ENCODE data around the gene CAMK2N1. TPM values are rescaled to one million over a fixed set of nuclear protein-coding genes. Genes with fewer than 3 reads are reported as not detected.

The CAMK2N1 gene
- polyA plus RNA-seq, 1 donor (not counting 4 experiments of a cell fraction or from before 2014, with no cell fraction given): 46.0 TPM

GRCh38 chr1:20496241-20496661 lies 10.2 kb upstream of the CAMK2N1 start:
- Histone ChIP-seq H3K4me2 (ENCODE audit: control insufficient read depth, extremely low read depth, insufficient read depth, low read depth, low read length) (peak overlapping the region; percentile 85), H3K9ac (ENCODE audit: control insufficient read depth, extremely low read depth, insufficient read depth, low read length) (peak overlapping the region; percentile 82), H3K79me2 (ENCODE audit: control insufficient read depth, insufficient read depth, low read length) (peaks cover 2% of the 10 kb centered on the region), H3K9me1 (ENCODE audit: control insufficient read depth, extremely low read depth, insufficient read depth, low read length) (no peaks in the 10 kb centered on the region), H3K4me1 (ENCODE audit: control insufficient read depth, extremely low read depth, insufficient read depth, low read length) (peaks cover 51% of the 10 kb centered on the region), H3K27me3 (ENCODE audit: control insufficient read depth, extremely low read depth, insufficient read depth, low read length) (no peaks in the 10 kb centered on the region), H3K4me3 (ENCODE audit: control insufficient read depth in 2 of 3, extremely low read depth in 1 of 3, insufficient read depth in 2 of 3, low read depth in 1 of 3, low read length in 3 of 3) (peak overlapping the region in 1 of 3 experiments; percentile 14), H3K36me3 (ENCODE audit: control insufficient read depth in 2 of 2, extremely low read depth in 1 of 2, insufficient read depth in 2 of 2, low read length in 2 of 2) (peaks cover 14 to 16% of the 10 kb centered on the region in 2 experiments), H3K27ac (ENCODE audit: control insufficient read depth, insufficient read depth, low read length) (peak overlapping the region; percentile 95), H4K20me1 (ENCODE audit: control insufficient read depth, extremely low read depth, insufficient read depth, low read length) (no peaks in the 10 kb centered on the region), H2AFZ (ENCODE audit: control insufficient read depth, low read length) (peak overlapping the region; percentile 68), H3K9me3 (ENCODE audit: control insufficient read depth, low read depth, low read length) (no peaks in the 10 kb centered on the region)
- DNase-seq (ENCODE audit: low read depth, low spot score) (peak; percentile 99), FAIRE-seq (peak; percentile 100)
- TF ChIP-seq EZH2 (IDR thresholded peaks at IDR 0.05; ENCODE audit: low read length): no peak
- no peak for TF ChIP-seq CTCF (optimal IDR thresholded peaks at IDR 0.05 in 1 of 3, IDR thresholded peaks at IDR 0.05 in 1 of 3, conservative IDR thresholded peaks at IDR 0.05 in 1 of 3; ENCODE audit: extremely low read depth in 1 of 3, insufficient read depth in 2 of 3, low read length in 3 of 3)
- dilution Hi-C loops (cut with MboI; ENCODE audit: extremely low pct_ligation_motif_present, low sequenced_read_pairs): no loop called here

DNA sequence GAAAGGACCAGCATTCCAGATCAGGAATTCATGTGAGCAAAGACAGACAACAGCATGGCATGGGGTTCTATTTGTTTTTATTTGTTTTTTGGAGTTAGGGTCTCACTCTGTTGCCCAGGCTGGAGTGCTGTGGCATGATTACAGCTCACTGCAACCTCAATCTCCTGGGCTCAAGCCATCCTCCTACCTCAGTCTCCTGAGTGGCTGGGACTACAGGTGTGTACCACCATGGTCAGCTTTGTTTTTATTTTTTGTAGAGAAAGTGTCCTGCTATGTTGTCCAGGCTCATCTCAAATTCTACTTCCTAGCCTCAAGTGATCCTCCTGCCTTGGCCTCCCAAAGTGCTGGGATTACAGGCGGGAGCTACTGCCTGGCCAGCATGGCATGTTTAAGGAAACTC lies 9.7 kb upstream of the CAMK2N1 start:
- Histone ChIP-seq H3K36me3 (ENCODE audit: control insufficient read depth in 2 of 2, extremely low read depth in 1 of 2, insufficient read depth in 2 of 2, low read length in 2 of 2) (peaks cover 8 to 11% of the 10 kb centered on the region in 2 experiments), H3K9ac (ENCODE audit: control insufficient read depth, extremely low read depth, insufficient read depth, low read length) (peak overlapping the region; percentile 82), H3K9me1 (ENCODE audit: control insufficient read depth, extremely low read depth, insufficient read depth, low read length) (no peaks in the 10 kb centered on the region), H3K4me1 (ENCODE audit: control insufficient read depth, extremely low read depth, insufficient read depth, low read length) (peaks cover 51% of the 10 kb centered on the region), H3K79me2 (ENCODE audit: control insufficient read depth, insufficient read depth, low read length) (peaks cover 2% of the 10 kb centered on the region), H2AFZ (ENCODE audit: control insufficient read depth, low read length) (no peak overlapping the region), H4K20me1 (ENCODE audit: control insufficient read depth, extremely low read depth, insufficient read depth, low read length) (no peaks in the 10 kb centered on the region), H3K4me3 (ENCODE audit: control insufficient read depth in 2 of 3, extremely low read depth in 1 of 3, insufficient read depth in 2 of 3, low read depth in 1 of 3, low read length in 3 of 3) (no peak overlapping the region), H3K9me3 (ENCODE audit: control insufficient read depth, low read depth, low read length) (no peaks in the 10 kb centered on the region), H3K4me2 (ENCODE audit: control insufficient read depth, extremely low read depth, insufficient read depth, low read depth, low read length) (peak overlapping the region; percentile 85), H3K27me3 (ENCODE audit: control insufficient read depth, extremely low read depth, insufficient read depth, low read length) (no peaks in the 10 kb centered on the region), H3K27ac (ENCODE audit: control insufficient read depth, insufficient read depth, low read length) (peak overlapping the region; percentile 95)
- dilution Hi-C loops (cut with MboI; ENCODE audit: extremely low pct_ligation_motif_present, low sequenced_read_pairs): no loop called here
- no peak for DNase-seq (ENCODE audit: low read depth, low spot score)
- TF ChIP-seq CTCF (optimal IDR thresholded peaks at IDR 0.05 in 1 of 3, IDR thresholded peaks at IDR 0.05 in 1 of 3, conservative IDR thresholded peaks at IDR 0.05 in 1 of 3; ENCODE audit: extremely low read depth in 1 of 3, insufficient read depth in 2 of 3, low read length in 3 of 3) (no peak), EZH2 (IDR thresholded peaks at IDR 0.05; ENCODE audit: low read length) (no peak)
- peak; percentile 75 for FAIRE-seq
